ENCODE data around the gene AKT2. TPM values are rescaled to one million over a fixed set of nuclear protein-coding genes. Genes with fewer than 3 reads are reported as not detected.
A peak's percentile ranks its signal among the peaks of the same experiment; 100 is the strongest.

The AKT2 gene
- total RNA-seq, 1 donor from 2014 or later: 197 TPM

- Mint-ChIP-seq H3K4me1 (ENCODE audit: low read depth, unreplicated experiment) (peaks cover 41% of the 10 kb centered on the region), H3K27ac (ENCODE audit: unreplicated experiment) (peak overlapping the region; percentile 85)
Measured at GRCh38 chr19:40282920-40283319, 2.2 kb downstream of the AKT2 start.

DNA sequence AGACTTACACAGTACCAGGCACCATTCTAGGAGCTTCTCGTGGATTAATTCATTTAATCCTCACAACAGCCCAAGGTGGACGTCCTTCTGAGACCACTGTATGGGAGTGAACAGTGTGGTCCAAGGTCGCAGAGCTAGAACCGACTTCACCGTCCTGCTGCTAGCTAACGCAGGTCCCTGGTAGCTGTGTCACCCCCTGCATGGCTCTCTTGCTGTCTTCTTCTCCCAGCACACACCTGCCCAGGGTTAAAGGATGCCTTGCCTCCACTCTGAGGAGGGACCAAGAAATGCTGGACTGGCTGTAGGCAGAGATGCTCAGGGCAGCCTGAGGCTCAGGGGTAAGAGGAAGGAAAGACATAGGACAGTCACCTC lies 3.0 kb downstream of the AKT2 start:
- DNase-seq: no peak
- peak overlapping the region; percentile 72 for H3K27ac Mint-ChIP-seq (ENCODE audit: unreplicated experiment)
- peaks cover 19% of the 10 kb centered on the region for H3K9me3 Mint-ChIP-seq (ENCODE audit: unreplicated experiment)
- peaks cover 48% of the 10 kb centered on the region for H3K4me1 Mint-ChIP-seq (ENCODE audit: low read depth, unreplicated experiment)
- H3K4me3 Mint-ChIP-seq (ENCODE audit: unreplicated experiment): no peak overlapping the region
- TF ChIP-seq, protein P1, sequence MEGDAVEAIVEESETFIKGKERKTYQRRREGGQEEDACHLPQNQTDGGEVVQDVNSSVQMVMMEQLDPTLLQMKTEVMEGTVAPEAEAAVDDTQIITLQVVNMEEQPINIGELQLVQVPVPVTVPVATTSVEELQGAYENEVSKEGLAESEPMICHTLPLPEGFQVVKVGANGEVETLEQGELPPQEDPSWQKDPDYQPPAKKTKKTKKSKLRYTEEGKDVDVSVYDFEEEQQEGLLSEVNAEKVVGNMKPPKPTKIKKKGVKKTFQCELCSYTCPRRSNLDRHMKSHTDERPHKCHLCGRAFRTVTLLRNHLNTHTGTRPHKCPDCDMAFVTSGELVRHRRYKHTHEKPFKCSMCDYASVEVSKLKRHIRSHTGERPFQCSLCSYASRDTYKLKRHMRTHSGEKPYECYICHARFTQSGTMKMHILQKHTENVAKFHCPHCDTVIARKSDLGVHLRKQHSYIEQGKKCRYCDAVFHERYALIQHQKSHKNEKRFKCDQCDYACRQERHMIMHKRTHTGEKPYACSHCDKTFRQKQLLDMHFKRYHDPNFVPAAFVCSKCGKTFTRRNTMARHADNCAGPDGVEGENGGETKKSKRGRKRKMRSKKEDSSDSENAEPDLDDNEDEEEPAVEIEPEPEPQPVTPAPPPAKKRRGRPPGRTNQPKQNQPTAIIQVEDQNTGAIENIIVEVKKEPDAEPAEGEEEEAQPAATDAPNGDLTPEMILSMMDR (IDR thresholded peaks at IDR 0.05; ENCODE audit: partially characterized antibody, unreplicated experiment): no peak
- peaks cover 16% of the 10 kb centered on the region for H3K27me3 Mint-ChIP-seq (ENCODE audit: unreplicated experiment)
- no peaks in the 10 kb centered on the region for H3K36me3 Mint-ChIP-seq (ENCODE audit: unreplicated experiment)

More at GRCh38 chr19:40282920-40283319, 2.2 kb downstream of the AKT2 start:
- DNase-seq: no peak
- no peaks in the 10 kb centered on the region for H3K36me3 Mint-ChIP-seq (ENCODE audit: unreplicated experiment)
- peaks cover 16% of the 10 kb centered on the region for H3K27me3 Mint-ChIP-seq (ENCODE audit: unreplicated experiment)
- TF ChIP-seq, protein P1 (IDR thresholded peaks at IDR 0.05; ENCODE audit: partially characterized antibody, unreplicated experiment): no peak
- peak overlapping the region; percentile 89 for H3K4me3 Mint-ChIP-seq (ENCODE audit: unreplicated experiment)
- H3K9me3 Mint-ChIP-seq (ENCODE audit: unreplicated experiment): peaks cover 20% of the 10 kb centered on the region

- Mint-ChIP-seq H3K27ac (ENCODE audit: unreplicated experiment) (peak overlapping the region; percentile 72), H3K4me3 (ENCODE audit: unreplicated experiment) (no peak overlapping the region), H3K9me3 (ENCODE audit: unreplicated experiment) (peaks cover 19% of the 10 kb centered on the region), H3K4me1 (ENCODE audit: low read depth, unreplicated experiment) (peaks cover 47% of the 10 kb centered on the region), H3K36me3 (ENCODE audit: unreplicated experiment) (no peaks in the 10 kb centered on the region), H3K27me3 (ENCODE audit: unreplicated experiment) (peaks cover 16% of the 10 kb centered on the region)
- no peak for DNase-seq
- TF ChIP-seq, protein P1 (IDR thresholded peaks at IDR 0.05; ENCODE audit: partially characterized antibody, unreplicated experiment): no peak
Measured at GRCh38 chr19:40281381-40282208, 3.5 kb downstream of the AKT2 start.

- Mint-ChIP-seq H3K27me3 (ENCODE audit: unreplicated experiment) (peaks cover 13% of the 10 kb centered on the region), H3K36me3 (ENCODE audit: unreplicated experiment) (no peaks in the 10 kb centered on the region), H3K4me3 (ENCODE audit: unreplicated experiment) (peak overlapping the region; percentile 73), H3K9me3 (ENCODE audit: unreplicated experiment) (peaks cover 16% of the 10 kb centered on the region), H3K4me1 (ENCODE audit: low read depth, unreplicated experiment) (peaks cover 42% of the 10 kb centered on the region), H3K27ac (ENCODE audit: unreplicated experiment) (peak overlapping the region; percentile 57)
- TF ChIP-seq, protein P1 (IDR thresholded peaks at IDR 0.05; ENCODE audit: partially characterized antibody, unreplicated experiment): no peak
- no peak for DNase-seq
Measured at GRCh38 chr19:40280608-40281221, 4.4 kb downstream of the AKT2 start.

All from glutamatergic neuron (in vitro differentiated cells).